Measurements from ENCODE around the gene ACOT9. TPM values are rescaled to one million over a fixed set of nuclear protein-coding genes. Genes with fewer than 3 reads are reported as not detected.

Gene ACOT9
- total and polyA plus RNA-seq, 12 donors, result 44.8 to 79.7 (median 67.9) TPM

DNA sequence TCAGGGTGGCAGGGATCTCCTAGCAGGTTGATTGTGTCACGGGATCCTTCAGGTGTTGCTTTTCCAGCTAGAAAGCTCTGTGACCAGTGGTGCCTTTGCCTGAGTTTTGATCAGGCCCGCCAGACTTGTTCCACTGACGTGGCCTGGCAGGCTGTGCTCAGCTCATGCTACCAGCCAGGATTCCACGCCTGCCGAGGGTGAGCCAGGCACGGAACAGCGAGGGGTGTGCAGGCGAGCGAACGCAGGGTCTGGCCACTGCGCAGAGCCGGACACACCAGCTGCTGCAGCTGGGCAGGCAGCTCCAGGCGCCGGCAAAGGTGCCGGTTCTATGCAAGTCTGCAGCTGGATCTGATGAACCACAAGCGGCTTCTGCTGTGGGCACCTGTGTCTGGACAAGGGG is 22.8 kb upstream of the ACOT9 start:
- DNase-seq (no peak), ATAC-seq (no peak)
- Histone ChIP-seq H3K9me3 (no peaks in the 10 kb centered on the region), H3K27me3 (no peaks in the 10 kb centered on the region), H3K4me1 (no peaks in the 10 kb centered on the region), H3K27ac (no peak overlapping the region), H3K4me3 (no peak overlapping the region), H3K36me3 (no peaks in the 10 kb centered on the region)
- intact Hi-C loops (cut with DNase I), result no loop called here
- 91 to 97% methylated on average over 16 of the region's 16 CpGs for WGBS, 2 donors
- TF ChIP-seq, protein P1, sequence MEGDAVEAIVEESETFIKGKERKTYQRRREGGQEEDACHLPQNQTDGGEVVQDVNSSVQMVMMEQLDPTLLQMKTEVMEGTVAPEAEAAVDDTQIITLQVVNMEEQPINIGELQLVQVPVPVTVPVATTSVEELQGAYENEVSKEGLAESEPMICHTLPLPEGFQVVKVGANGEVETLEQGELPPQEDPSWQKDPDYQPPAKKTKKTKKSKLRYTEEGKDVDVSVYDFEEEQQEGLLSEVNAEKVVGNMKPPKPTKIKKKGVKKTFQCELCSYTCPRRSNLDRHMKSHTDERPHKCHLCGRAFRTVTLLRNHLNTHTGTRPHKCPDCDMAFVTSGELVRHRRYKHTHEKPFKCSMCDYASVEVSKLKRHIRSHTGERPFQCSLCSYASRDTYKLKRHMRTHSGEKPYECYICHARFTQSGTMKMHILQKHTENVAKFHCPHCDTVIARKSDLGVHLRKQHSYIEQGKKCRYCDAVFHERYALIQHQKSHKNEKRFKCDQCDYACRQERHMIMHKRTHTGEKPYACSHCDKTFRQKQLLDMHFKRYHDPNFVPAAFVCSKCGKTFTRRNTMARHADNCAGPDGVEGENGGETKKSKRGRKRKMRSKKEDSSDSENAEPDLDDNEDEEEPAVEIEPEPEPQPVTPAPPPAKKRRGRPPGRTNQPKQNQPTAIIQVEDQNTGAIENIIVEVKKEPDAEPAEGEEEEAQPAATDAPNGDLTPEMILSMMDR (IDR thresholded peaks at IDR 0.05), result no peak

DNA sequence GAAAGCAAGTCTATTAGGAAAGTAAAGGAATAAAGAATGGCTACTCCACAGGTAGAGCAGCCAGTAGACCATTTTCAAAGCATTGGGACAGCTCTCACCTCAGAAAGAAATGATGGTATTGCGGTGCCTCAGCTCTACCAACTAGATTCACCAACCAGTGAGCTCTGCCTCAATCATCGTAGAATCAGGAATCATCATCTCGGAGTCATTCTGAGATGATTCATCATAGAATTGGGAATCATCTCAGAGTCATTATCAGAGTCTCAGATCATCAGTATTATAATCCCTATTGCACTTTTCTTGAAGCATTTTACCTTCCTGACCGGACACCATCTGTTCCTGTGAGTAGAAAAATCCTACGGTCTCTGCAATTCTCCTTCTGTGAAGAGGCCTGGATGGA is 22.4 kb upstream of the ACOT9 start:
- Histone ChIP-seq H3K9me3 (no peaks in the 10 kb centered on the region), H3K27me3 (no peaks in the 10 kb centered on the region), H3K4me3 (no peak overlapping the region), H3K36me3 (no peaks in the 10 kb centered on the region), H3K4me1 (no peaks in the 10 kb centered on the region), H3K27ac (no peak overlapping the region)
- intact Hi-C loops (cut with DNase I), result no loop called here
- ATAC-seq (no peak), DNase-seq (no peak)
- TF ChIP-seq, protein P1 (IDR thresholded peaks at IDR 0.05), result no peak
- WGBS, 2 donors, result 70 to 73% methylated on average over 5 of the region's 5 CpGs

DNA sequence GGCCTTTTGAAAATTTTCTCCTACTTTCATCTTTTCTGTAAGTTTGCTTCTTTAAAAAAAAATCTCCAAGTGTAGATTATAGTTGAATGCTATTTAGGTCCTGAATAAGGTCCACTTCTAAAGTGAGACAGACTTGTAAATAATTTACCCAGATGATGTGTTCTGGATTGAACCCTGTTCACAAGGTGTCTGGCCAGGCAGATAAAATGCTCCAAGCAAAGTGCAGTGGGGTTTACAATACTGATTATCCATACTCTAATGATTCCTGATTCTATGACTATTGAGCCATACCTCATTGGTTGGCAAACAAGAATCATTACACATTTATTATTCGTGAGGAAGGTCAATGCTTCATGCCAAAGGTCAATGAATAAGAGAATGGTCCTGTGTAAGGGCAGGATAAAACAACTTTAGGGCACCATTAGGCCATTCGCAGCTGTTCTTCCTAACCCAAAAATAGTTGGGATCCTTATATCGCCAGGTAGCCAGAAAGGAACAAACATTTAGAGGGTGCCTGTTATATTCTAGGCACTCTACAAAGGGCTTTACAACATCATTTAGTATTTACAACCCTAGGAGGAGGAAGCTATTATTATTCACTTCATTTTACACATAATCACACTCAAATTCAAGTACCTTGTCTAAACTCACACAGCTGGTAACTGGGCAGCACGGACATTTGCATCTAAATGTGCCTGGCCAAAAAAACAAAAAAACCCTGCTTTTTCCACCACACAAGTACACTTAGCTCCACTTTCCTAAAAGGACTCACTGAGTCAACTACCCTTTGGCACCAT is 21.3 kb upstream of the ACOT9 start:
- ATAC-seq, result no peak
- WGBS, 2 donors, result 79 to 91% methylated on average over 4 of the region's 4 CpGs

DNA sequence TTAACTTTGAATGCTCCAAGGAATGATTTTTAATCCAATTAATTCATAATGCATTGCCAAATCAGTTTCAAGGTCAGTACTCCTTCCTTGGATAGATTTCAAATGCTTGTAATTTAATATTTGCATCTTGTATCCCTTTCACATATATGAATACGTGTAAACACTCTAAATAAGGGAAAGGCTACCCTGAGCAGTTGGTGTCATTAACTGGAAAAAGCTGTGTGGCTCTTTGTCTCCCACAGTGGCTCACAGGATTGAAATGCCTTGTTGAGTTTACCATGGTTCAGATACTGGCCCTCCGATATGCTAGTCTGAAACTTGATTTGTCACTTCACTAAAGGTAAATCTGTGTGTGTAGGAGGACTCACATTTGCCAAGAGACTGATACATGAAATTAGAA is 16.7 kb upstream of the ACOT9 start:
- peaks cover 0 to 5% (median 0%) of the 10 kb centered on the region in 9 donors for H3K4me1 ChIP-seq
- intact Hi-C loops (cut with DNase I), result loop anchor here in 6 of 10 donors (5.0 to 10.0 kb wide), 2 partner anchors 142 to 145 kb away; partner anchors contain the start of genes APOO (in 5 of the 6) and CXorf58 (in 5 of the 6)
- H3K27ac ChIP-seq, result no peak overlapping the region
- H3K4me3 ChIP-seq, result no peak overlapping the region
- TF ChIP-seq, protein P1 (IDR thresholded peaks at IDR 0.05), result no peak
- no peaks in the 10 kb centered on the region for H3K27me3 ChIP-seq
- ATAC-seq (no peak), DNase-seq (no peak)
- no peaks in the 10 kb centered on the region for H3K36me3 ChIP-seq
- H3K9me3 ChIP-seq, result no peaks in the 10 kb centered on the region
- 84 to 90% methylated on average over 2 of the region's 2 CpGs for WGBS, 2 donors

More for the DNA sequence above, 21.3 kb upstream of the ACOT9 start:
- Histone ChIP-seq H3K36me3 (no peaks in the 10 kb centered on the region), H3K27ac (no peak overlapping the region), H3K27me3 (no peaks in the 10 kb centered on the region), H3K4me3 (no peak overlapping the region), H3K4me1 (no peaks in the 10 kb centered on the region), H3K9me3 (no peaks in the 10 kb centered on the region)
- TF ChIP-seq, protein P1 (IDR thresholded peaks at IDR 0.05), result no peak
- no peak for DNase-seq
- intact Hi-C loops (cut with DNase I), result no loop called here
